Common myeloid progenitor, CD34-positive (primary cell): ENCODE data around the gene KLLN.
"Not testable (repeated sequence)": the region's sequence is repeated elsewhere in the genome, so short reads cannot be mapped to it uniquely, and the experiment has no call there.

Source experiments
- CTCF ChIA-PET: fragments of 350-600 bp; sonication (Branson Sonifier 250); formaldehyde crosslinking; loops from one replicate; lab custom pipeline; 2021; ENCODE audit warnings: antibody characterized with exemption; lab: Charles Lee
- POLR2A ChIA-PET: fragments of 350-600 bp; sonication (Branson Sonifier 250); formaldehyde crosslinking; loops from one replicate; lab custom pipeline; 2021; ENCODE audit warnings: antibody characterized with exemption; lab: Charles Lee
- DNase-seq, 3 donors: peaks; one replicate each; pipeline versions ENCODE4 v3.0.0 to v3.0.0-alpha.2; 2013
- H3K27ac ChIP-seq, 2 experiments: 1 replicate in 1 of 2; 2 replicates in 1 of 2; pipeline ENCODE4 v1.7.0; 2013; ENCODE audit warnings: inconsistent platforms in 2 of 2, low read length in 2 of 2, mild to moderate bottlenecking in 2 of 2, low read depth in 1 of 2, moderate library complexity in 1 of 2; ENCODE audit not compliant: severe bottlenecking in 2 of 2, insufficient read depth in 1 of 2, poor library complexity in 1 of 2
- H3K27me3 ChIP-seq, 5 experiments: replicated peaks in 2 of 5; 1 replicate in 3 of 5; 2 replicates in 2 of 5; pipeline versions ENCODE4 v1.6.1 to v1.7.0; 2013; ENCODE audit warnings: low read length in 4 of 5, mild to moderate bottlenecking in 2 of 5, moderate library complexity in 2 of 5, inconsistent platforms in 1 of 5; ENCODE audit not compliant: insufficient read depth in 5 of 5, control insufficient read depth in 4 of 5
- H3K36me3 ChIP-seq, 4 experiments: 1 replicate in 2 of 4; 2 replicates in 2 of 4; pipeline versions ENCODE4 v1.6.1 to v1.7.0; 2013; ENCODE audit warnings: low read length in 3 of 4, control low read depth in 1 of 4, mild to moderate bottlenecking in 1 of 4; ENCODE audit not compliant: control insufficient read depth in 4 of 4, insufficient read depth in 4 of 4
- H3K4me1 ChIP-seq, 4 experiments: 1 replicate in 3 of 4; 2 replicates in 1 of 4; pipeline versions ENCODE4 v1.6.1 to v1.7.1; 2013; ENCODE audit warnings: low read length in 3 of 4, mild to moderate bottlenecking in 3 of 4, control low read depth in 1 of 4, inconsistent platforms in 1 of 4, moderate library complexity in 1 of 4; ENCODE audit not compliant: control insufficient read depth in 4 of 4, insufficient read depth in 4 of 4; ENCODE audit errors: control extremely low read depth in 1 of 4
- H3K4me3 ChIP-seq, 7 experiments: 1 replicate in 4 of 7; 2 replicates in 3 of 7; pipeline versions ENCODE4 v1.5.1 to v1.7.0; 2013; ENCODE audit warnings: mild to moderate bottlenecking in 7 of 7, low read length in 6 of 7, moderate library complexity in 6 of 7, inconsistent platforms in 2 of 7, low read depth in 2 of 7, control low read depth in 1 of 7; ENCODE audit not compliant: insufficient read depth in 4 of 7, control insufficient read depth in 1 of 7; ENCODE audit errors: extremely low read depth in 1 of 7
- H3K9me3 ChIP-seq, 5 experiments: 1 replicate in 4 of 5; 2 replicates in 1 of 5; pipeline versions ENCODE4 v1.6.1 to v1.7.1; 2013; ENCODE audit warnings: low read length in 4 of 5, mild to moderate bottlenecking in 2 of 5, inconsistent platforms in 1 of 5, low read depth in 1 of 5, moderate library complexity in 1 of 5; ENCODE audit not compliant: control insufficient read depth in 4 of 5, insufficient read depth in 2 of 5; ENCODE audit errors: control extremely low read depth in 1 of 5
- WGBS: methylation state at CpG from one replicate; pipeline ENCODE4 v1.1.5; 2013; ENCODE audit not compliant: insufficient coverage; 5-methylcytosine and 5-hydroxymethylcytosine counted together

The KLLN gene

DNA sequence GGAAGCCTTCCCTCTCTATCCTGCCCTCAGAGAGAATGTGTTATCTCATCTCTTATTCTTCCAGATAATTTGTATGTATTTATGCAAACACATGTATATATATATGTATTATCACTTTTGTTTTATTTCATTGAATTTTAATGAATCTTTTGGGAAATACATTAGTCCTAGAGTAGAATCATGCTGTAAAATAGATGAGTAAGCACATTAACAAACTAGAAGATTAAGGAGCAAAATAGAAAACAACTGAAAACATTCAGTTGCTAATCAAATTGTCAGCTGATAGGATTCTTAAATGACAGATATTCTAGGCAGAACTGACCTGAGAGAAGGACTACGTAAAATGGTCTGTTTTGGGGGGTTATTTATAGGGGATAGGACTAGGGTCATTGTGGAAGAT lies 11.2 kb downstream of the KLLN start:
- no peaks in the 10 kb centered on the region for H3K27me3 ChIP-seq
- peaks cover 5 to 17% (median 11%) of the 10 kb centered on the region in 4 experiments for H3K4me1 ChIP-seq
- no peaks in the 10 kb centered on the region for H3K36me3 ChIP-seq
- no peak overlapping the region for H3K27ac ChIP-seq
- POLR2A ChIA-PET: no interaction called here
- no peak overlapping the region for H3K4me3 ChIP-seq
- peaks cover 0 to 4% (median 3%) of the 10 kb centered on the region in 5 experiments for H3K9me3 ChIP-seq
- WGBS: no CpG with 5 or more reads among the region's 1 CpG
- DNase-seq: no peak
- CTCF ChIA-PET: interaction anchor here (0.6 to 4.1 kb wide), 9 partner anchors 10 to 731 kb away, joined by 3 to 23 read pairs (median 3); partner anchors contain the start of genes ATAD1 and RNLS

DNA sequence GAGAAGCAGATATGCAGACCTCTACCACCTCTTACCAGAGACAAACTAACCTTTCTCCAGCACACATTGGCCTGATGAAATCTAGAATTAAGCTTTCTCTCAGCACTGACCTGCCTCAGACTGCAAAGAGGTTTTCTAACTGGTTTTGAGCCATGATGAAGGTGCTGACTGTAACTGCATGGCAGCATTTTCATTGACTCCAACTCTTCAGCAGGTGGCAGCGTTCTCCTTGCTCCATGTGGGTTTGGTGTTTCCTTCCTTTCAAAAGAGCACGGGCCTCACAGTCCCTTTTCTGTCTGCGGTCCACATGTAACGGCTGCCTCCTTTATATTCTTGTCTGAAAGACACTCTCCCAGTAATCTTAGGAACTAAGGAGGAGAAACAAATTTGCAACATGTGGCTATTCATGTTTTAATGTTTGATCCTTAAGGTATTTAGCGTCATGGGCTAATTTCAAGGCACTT lies 12.6 kb downstream of the KLLN start:
- H3K27me3 ChIP-seq: no peaks in the 10 kb centered on the region
- peak overlapping the region in 1 of 7 experiments; percentile 3 for H3K4me3 ChIP-seq
- H3K4me1 ChIP-seq: peaks cover 5 to 17% (median 11%) of the 10 kb centered on the region in 4 experiments
- H3K36me3 ChIP-seq: no peaks in the 10 kb centered on the region
- peak; percentile 75 to 85 (median 83) for DNase-seq
- 11% methylated on average over 5 of the region's 5 CpGs for WGBS
- no peaks in the 10 kb centered on the region for H3K9me3 ChIP-seq
- ChIA-PET POLR2A (interaction anchor here (0.9 kb wide), 1 partner anchor 11 kb away, joined by 3 read pairs; no protein-coding TSS in a partner anchor), CTCF (interaction anchor here (0.8 to 4.1 kb wide), 17 partner anchors 8 to 714 kb away, joined by 3 to 23 read pairs (median 5); partner anchors contain the start of gene ATAD1)
- no peak overlapping the region for H3K27ac ChIP-seq

DNA sequence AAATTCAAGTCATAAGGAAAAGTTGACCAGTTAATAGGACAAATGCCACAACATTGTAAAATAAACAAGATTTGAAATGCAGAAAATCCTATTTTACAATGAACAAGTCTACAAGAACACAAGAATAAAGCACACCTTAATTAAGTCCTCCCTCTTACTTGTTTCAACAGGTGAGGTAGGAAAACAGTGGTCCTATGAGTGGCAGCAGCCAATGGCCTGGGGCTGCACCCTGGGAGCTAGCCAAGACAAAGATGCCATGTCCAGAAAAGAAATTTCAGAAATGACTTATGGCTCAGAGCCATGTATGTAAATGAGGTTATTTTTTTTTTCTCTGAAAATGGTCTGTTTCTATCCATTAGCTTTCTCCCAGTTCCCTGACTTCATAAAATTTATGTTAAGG lies 14.3 kb downstream of the KLLN start:
- Histone ChIP-seq H3K4me1 (peaks cover 5 to 24% (median 11%) of the 10 kb centered on the region in 4 experiments), H3K4me3 (no peak overlapping the region), H3K27me3 (no peaks in the 10 kb centered on the region), H3K36me3 (no peaks in the 10 kb centered on the region), H3K9me3 (no peaks in the 10 kb centered on the region), H3K27ac (no peak overlapping the region)
- DNase-seq: no peak
- ChIA-PET CTCF (interaction anchor here (1.5 to 3.4 kb wide), 6 partner anchors 10 to 706 kb away, joined by 4 to 21 read pairs (median 7); no protein-coding TSS in a partner anchor), POLR2A (no interaction called here)

DNA sequence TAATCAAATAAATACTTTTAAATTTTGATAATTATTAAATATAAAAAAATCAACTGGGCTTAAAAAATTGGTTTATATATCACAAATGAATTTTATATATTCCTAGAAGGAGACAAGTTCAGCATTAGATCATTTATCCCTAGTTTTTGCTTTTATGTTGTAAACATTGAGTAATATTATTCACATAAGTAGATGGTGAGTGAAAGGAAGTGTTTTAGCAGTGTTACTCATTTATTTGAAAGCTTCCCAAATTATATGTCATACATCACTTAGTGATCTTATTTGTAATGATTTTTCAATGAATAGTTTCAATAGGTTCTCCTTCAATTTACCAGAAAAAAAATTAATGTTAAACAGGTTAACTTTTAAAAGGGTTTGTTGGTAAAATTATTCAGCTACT lies 15.8 kb downstream of the KLLN start:
- H3K27ac ChIP-seq: no peak overlapping the region
- H3K4me3 ChIP-seq: no peak overlapping the region
- H3K27me3 ChIP-seq: no peaks in the 10 kb centered on the region
- DNase-seq: no peak
- no peaks in the 10 kb centered on the region for H3K9me3 ChIP-seq
- ChIA-PET POLR2A (interaction anchor here (0.5 kb wide), 1 partner anchor 56 kb away, joined by 3 read pairs; no protein-coding TSS in a partner anchor), CTCF (interaction anchor here (1.0 to 1.5 kb wide), 2 partner anchors 11 to 25 kb away, joined by 4 read pairs; no protein-coding TSS in a partner anchor)
- no peaks in the 10 kb centered on the region for H3K36me3 ChIP-seq
- H3K4me1 ChIP-seq: peaks cover 5 to 28% (median 11%) of the 10 kb centered on the region in 4 experiments

DNA sequence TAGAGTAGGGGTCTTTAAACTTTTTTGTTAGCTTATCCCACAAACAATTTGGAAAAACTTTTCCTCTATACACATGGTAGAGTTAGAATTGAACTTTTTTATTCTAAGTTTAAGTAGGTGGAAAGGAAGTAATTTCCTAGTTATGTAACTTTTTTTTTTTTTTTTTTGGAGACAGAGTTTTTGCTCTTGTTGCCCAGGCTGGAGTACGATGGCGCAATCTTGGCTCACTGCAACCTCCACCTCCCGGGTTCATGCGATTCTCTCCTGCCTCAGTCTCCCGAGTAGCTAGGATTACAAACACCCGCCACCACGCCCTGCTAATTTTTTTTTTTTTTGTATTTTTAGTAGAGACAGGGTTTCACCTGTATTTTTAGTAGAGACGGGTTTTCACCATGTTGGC lies 16.6 kb downstream of the KLLN start:
- CTCF ChIA-PET: interaction anchor here (1.1 to 2.0 kb wide), 2 partner anchors 12 to 196 kb away, joined by 3 to 7 read pairs; no protein-coding TSS in a partner anchor
- H3K27ac ChIP-seq, H3K27me3 ChIP-seq, H3K4me3 ChIP-seq, H3K9me3 ChIP-seq, POLR2A ChIA-PET, DNase-seq, H3K36me3 ChIP-seq: not testable (repeated sequence)
- WGBS: 83% methylated on average over 2 of the region's 8 CpGs
- H3K4me1 ChIP-seq: peaks cover 5 to 28% (median 11%) of the 10 kb centered on the region in 4 experiments

DNA sequence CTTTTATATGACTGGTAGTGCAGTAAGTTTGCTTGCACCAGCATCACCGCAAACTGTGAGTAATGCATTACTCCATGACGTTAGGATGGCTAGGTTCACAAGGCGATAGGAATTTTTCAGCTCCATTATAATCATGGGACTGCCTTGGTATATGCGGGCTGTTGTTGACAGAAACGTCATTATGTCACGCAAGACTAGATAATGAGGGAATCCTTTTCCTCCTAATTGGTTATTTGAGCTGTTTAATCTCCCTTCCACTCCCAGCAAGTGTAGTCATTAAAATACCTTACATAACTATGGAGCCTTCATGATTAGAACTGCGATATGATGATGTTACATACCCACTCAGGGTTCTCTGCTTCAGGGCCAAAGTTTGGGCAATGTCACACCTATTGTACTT lies 17.3 kb downstream of the KLLN start:
- Histone ChIP-seq H3K27me3 (no peaks in the 10 kb centered on the region), H3K36me3 (no peaks in the 10 kb centered on the region), H3K4me3 (no peak overlapping the region), H3K27ac (no peak overlapping the region), H3K9me3 (no peaks in the 10 kb centered on the region), H3K4me1 (peaks cover 5 to 24% (median 8%) of the 10 kb centered on the region in 4 experiments)
- ChIA-PET POLR2A (no interaction called here), CTCF (interaction anchor here (0.8 to 2.0 kb wide), 4 partner anchors 13 to 544 kb away, joined by 3 to 7 read pairs (median 3); no protein-coding TSS in a partner anchor)
- no peak for DNase-seq
- 93% methylated on average over 4 of the region's 7 CpGs for WGBS

DNA sequence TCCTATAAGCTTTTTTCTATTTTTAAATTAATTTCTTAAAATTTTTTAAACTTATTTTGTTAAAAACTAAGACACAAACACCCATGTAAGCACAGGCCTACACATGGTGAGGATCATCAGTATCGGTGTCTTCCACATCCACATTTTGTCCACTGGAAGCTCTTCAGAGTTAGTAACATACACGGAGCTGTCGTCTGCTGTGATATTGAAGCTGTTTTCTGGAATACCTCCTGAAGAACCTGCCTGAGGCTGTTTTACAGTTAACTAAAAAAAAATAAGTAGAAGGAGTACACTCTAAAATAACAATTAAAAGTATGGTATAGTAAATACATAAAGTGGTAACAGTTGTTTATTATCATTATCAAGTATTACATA lies 17.7 kb downstream of the KLLN start:
- no peak overlapping the region for H3K4me3 ChIP-seq
- no CpG with 5 or more reads among the region's 3 CpGs for WGBS
- H3K9me3 ChIP-seq: no peaks in the 10 kb centered on the region
- H3K36me3 ChIP-seq: no peaks in the 10 kb centered on the region
- no peak overlapping the region for H3K27ac ChIP-seq
- H3K27me3 ChIP-seq: no peaks in the 10 kb centered on the region
- ChIA-PET CTCF (interaction anchor here (0.8 to 2.0 kb wide), 3 partner anchors 13 to 545 kb away, joined by 3 to 7 read pairs (median 3); no protein-coding TSS in a partner anchor), POLR2A (interaction anchor here (0.6 kb wide), 1 partner anchor 18 kb away, joined by 5 read pairs; no protein-coding TSS in a partner anchor)
- DNase-seq: no peak
- H3K4me1 ChIP-seq: peaks cover 2 to 20% (median 4%) of the 10 kb centered on the region in 4 experiments
